ENCODE data around the gene MAFG. TPM values are rescaled to one million over a fixed set of nuclear protein-coding genes. Genes with fewer than 3 reads are reported as not detected.
A peak's percentile ranks its signal among the peaks of the same experiment; 100 is the strongest.

The MAFG gene
- total and polyA plus RNA-seq, 2 of the 13 experiments (the other 11 are each of a cell fraction or from before 2014, with no cell fraction given), result 14.5 to 20.0 TPM

- TF ChIP-seq MNT (IDR thresholded peaks at IDR 0.05) (peak; percentile 53), ZNF337 (CRISPR knock-in tag; IDR thresholded peaks at IDR 0.05; ENCODE audit: borderline replicate concordance, low read depth) (no peak), ZNF224 (CRISPR knock-in tag; IDR thresholded peaks at IDR 0.05) (no peak), FOSL2 (CRISPR knock-in tag; IDR thresholded peaks at IDR 0.05) (peak; percentile 44; the same call in 1 of the 2 replicates), FOXM1 (CRISPR knock-in tag; IDR thresholded peaks at IDR 0.05) (0 out of 2 replicates have a peak, but pooled peaks have one; percentile 15), ZNF280D (CRISPR knock-in tag; IDR thresholded peaks at IDR 0.05) (no peak), AGO1 (IDR thresholded peaks at IDR 0.05; ENCODE audit: low read depth, low read length, poor library complexity, severe bottlenecking) (no peak), KLF9 (CRISPR knock-in tag; IDR thresholded peaks at IDR 0.05; ENCODE audit: low read depth) (no peak), ATM (IDR thresholded peaks at IDR 0.05; ENCODE audit: borderline replicate concordance) (no peak), CHD4 (IDR thresholded peaks at IDR 0.05; ENCODE audit: borderline replicate concordance, low read length) (no peak), ZNF576 (CRISPR knock-in tag; IDR thresholded peaks at IDR 0.05) (no peak), MIER3 (CRISPR knock-in tag; IDR thresholded peaks at IDR 0.05; ENCODE audit: borderline replicate concordance) (no peak; the same call in 1 of the 2 replicates), RARG (CRISPR knock-in tag; IDR thresholded peaks at IDR 0.05; ENCODE audit: low read depth) (no peak), KLF11 (CRISPR knock-in tag; IDR thresholded peaks at IDR 0.05) (no peak), SRSF4 (IDR thresholded peaks at IDR 0.05; ENCODE audit: low read depth, low read length, poor library complexity, severe bottlenecking) (no peak), MAF1 (CRISPR knock-in tag; IDR thresholded peaks at IDR 0.05; ENCODE audit: borderline replicate concordance) (no peak), UBTF (CRISPR knock-in tag; IDR thresholded peaks at IDR 0.05) (peak; percentile 41), RFXANK (CRISPR knock-in tag; IDR thresholded peaks at IDR 0.05) (no peak), PREB (CRISPR knock-in tag; IDR thresholded peaks at IDR 0.05) (no peak)
These were observed 49.0 kb upstream of the MAFG start (continued) for GRCh38 chr17:81976332-81977210.

Measured in HepG2 (cell line).